ENCODE measurements around the gene SPOCK3. TPM values are rescaled to one million over a fixed set of nuclear protein-coding genes. Genes with fewer than 3 reads are reported as not detected.

SPOCK3 gene
- total RNA-seq, result 0.43 TPM in 1 of 2 replicates, not detected in the other

DNA sequence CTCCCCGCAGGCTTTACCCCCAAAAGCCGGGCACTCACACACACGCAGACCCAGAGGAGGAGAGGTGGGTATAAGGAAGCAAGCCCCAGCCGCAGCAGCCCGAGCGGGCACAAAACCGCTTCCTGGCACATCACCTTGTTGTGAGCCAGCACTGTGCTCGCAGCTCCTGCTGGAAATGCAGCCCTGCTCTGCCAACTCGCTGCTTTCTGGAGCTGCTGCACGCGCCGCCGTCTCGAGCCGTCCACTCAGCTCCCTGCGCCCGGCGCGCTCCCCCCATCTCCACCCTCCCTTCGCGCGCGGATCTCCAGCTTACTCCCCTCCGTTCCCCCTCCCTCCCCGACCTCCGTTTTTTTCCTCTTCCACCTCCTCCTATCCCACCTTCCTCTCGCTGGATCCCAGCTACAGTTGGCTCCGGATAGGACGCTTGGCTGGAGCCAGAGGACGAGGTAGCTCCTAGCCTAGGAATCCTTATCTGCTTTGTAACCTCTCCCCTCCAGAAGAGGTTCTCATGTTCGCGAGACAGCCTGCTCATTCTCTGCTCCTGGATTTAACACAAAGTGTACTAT, at the start of gene SPOCK3:
Gene SPOCK3 (minus strand): TSS at position 179 of the 566 bp plus-strand sequence.

Small RNA genes within 50 kb of the gene (small RNA-seq; reads per million reads assigned to genes)
- not detected for gene RNA5SP171
